Right kidney (tissue), 1 donor: ENCODE measurements around the gene AHRR.
A peak's percentile ranks its signal among the peaks of the same experiment; 100 is the strongest.

Source experiments
- DNase-seq: peaks from one replicate; pipeline ENCODE4 v3.0.0-alpha.2; 2016

The AHRR gene

GRCh38 chr5:443239-444151, 122.0 kb downstream of the AHRR start:
- DNase-seq: peak; percentile 27

- DNase-seq: no peak
Measured at GRCh38 chr5:444226-444625, 122.7 kb downstream of the AHRR start.

GRCh38 chr5:445591-445990, 124.1 kb downstream of the AHRR start:
- DNase-seq: no peak

- no peak for DNase-seq
Measured at GRCh38 chr5:446066-446882, 124.8 kb downstream of the AHRR start.

GRCh38 chr5:446883-447263, 125.4 kb downstream of the AHRR start:
- DNase-seq: no peak

- no peak for DNase-seq
Measured at GRCh38 chr5:447501-447900, 126.0 kb downstream of the AHRR start.

GRCh38 chr5:448061-448765, 126.7 kb downstream of the AHRR start:
- no peak for DNase-seq

- DNase-seq: no peak
Measured at GRCh38 chr5:448766-449090, 127.2 kb downstream of the AHRR start.

GRCh38 chr5:449151-449550, 127.6 kb downstream of the AHRR start:
- DNase-seq: no peak

GRCh38 chr5:451587-452458, 130.3 kb downstream of the AHRR start:
- DNase-seq: no peak

GRCh38 chr5:452978-453710, 131.6 kb downstream of the AHRR start:
- DNase-seq: no peak

GRCh38 chr5:453725-454481, 132.4 kb downstream of the AHRR start:
- no peak for DNase-seq

GRCh38 chr5:454936-455335, 133.4 kb downstream of the AHRR start:
- no peak for DNase-seq

GRCh38 chr5:455806-456205, 134.3 kb downstream of the AHRR start:
- no peak for DNase-seq

- DNase-seq: no peak
Measured at GRCh38 chr5:456351-457194, 135.1 kb downstream of the AHRR start.

GRCh38 chr5:457195-457961, 135.9 kb downstream of the AHRR start:
- no peak for DNase-seq

GRCh38 chr5:458547-459353, 137.2 kb downstream of the AHRR start:
- no peak for DNase-seq
